H9 (cell line): Measurements from ENCODE around the gene CFAP77. TPM values are rescaled to one million over a fixed set of nuclear protein-coding genes. Genes with fewer than 3 reads are reported as not detected.

Source experiments
- DNase-seq: peaks from one replicate; pipeline ENCODE4 v3.0.0-alpha.2; 2017
- H2AFZ ChIP-seq: one replicate; pipeline ENCODE4 v1.6.1; 2013; ENCODE audit warnings: mild to moderate bottlenecking, low read length, control low read depth, moderate library complexity
- H2AK5ac ChIP-seq: 2 replicates; pipeline ENCODE4 v1.6.1; 2013; ENCODE audit warnings: low read length, control low read depth, mixed read lengths; ENCODE audit not compliant: insufficient read length
- H2BK120ac ChIP-seq: one replicate; pipeline ENCODE4 v1.6.1; 2013; ENCODE audit warnings: low read depth, mild to moderate bottlenecking, low read length, control low read depth, inconsistent platforms; ENCODE audit not compliant: poor library complexity, severe bottlenecking
- H2BK12ac ChIP-seq: 2 replicates; pipeline ENCODE4 v1.6.1; 2013; ENCODE audit warnings: low read length, control low read depth, mixed read lengths, low read depth; ENCODE audit not compliant: insufficient read length
- H2BK15ac ChIP-seq: 2 replicates; pipeline ENCODE4 v1.6.1; 2013; ENCODE audit warnings: low read depth, low read length, control low read depth
- H2BK20ac ChIP-seq: one replicate; pipeline ENCODE4 v1.6.1; 2013; ENCODE audit warnings: low read depth, mild to moderate bottlenecking, low read length, control low read depth, inconsistent platforms; ENCODE audit not compliant: poor library complexity, severe bottlenecking
- H2BK5ac ChIP-seq: 2 replicates; pipeline ENCODE4 v1.6.1; 2013; ENCODE audit warnings: low read length, control low read depth, mixed read lengths; ENCODE audit not compliant: insufficient read length
- H3K14ac ChIP-seq: 2 replicates; pipeline ENCODE4 v1.6.1; 2013; ENCODE audit warnings: low read length, control low read depth; ENCODE audit not compliant: insufficient read depth
- H3K18ac ChIP-seq: 2 replicates; pipeline ENCODE4 v1.6.1; 2013; ENCODE audit warnings: low read depth, mild to moderate bottlenecking, mixed read lengths, low read length, control low read depth; ENCODE audit not compliant: insufficient read length
- H3K23ac ChIP-seq: 2 replicates; pipeline ENCODE4 v1.6.1; 2013; ENCODE audit warnings: low read length, control low read depth, mixed read lengths, low read depth; ENCODE audit not compliant: insufficient read length
- H3K23me2 ChIP-seq: 2 replicates; pipeline ENCODE4 v1.6.1; 2013; ENCODE audit warnings: low read depth, mild to moderate bottlenecking, mixed read lengths, low read length, control low read depth; ENCODE audit not compliant: insufficient read length, poor library complexity, severe bottlenecking
- H3K27ac ChIP-seq: 2 replicates; pipeline ENCODE4 v1.5.1; 2013; ENCODE audit warnings: low read length, control low read depth, mixed read lengths, low read depth; ENCODE audit not compliant: insufficient read length
- H3K27me3 ChIP-seq: 2 replicates; pipeline ENCODE4 v1.6.1; 2013; ENCODE audit warnings: low read length, control low read depth, inconsistent platforms; ENCODE audit not compliant: insufficient read depth
- H3K4ac ChIP-seq: 2 replicates; pipeline ENCODE4 v1.6.1; 2013; ENCODE audit warnings: low read depth, mild to moderate bottlenecking, control low read depth, inconsistent platforms, low read length, moderate library complexity
- H3K4me1 ChIP-seq: 2 replicates; pipeline ENCODE4 v1.6.1; 2013; ENCODE audit warnings: low read length, control low read depth, inconsistent platforms; ENCODE audit not compliant: insufficient read depth
- H3K4me2 ChIP-seq: 2 replicates; pipeline ENCODE4 v1.6.1; 2013; ENCODE audit warnings: low read length, control low read depth, mixed read lengths; ENCODE audit not compliant: insufficient read length, insufficient read depth
- H3K56ac ChIP-seq: 2 replicates; pipeline ENCODE4 v1.6.1; 2013; ENCODE audit warnings: low read depth, mild to moderate bottlenecking, mixed read lengths, low read length, control low read depth; ENCODE audit not compliant: insufficient read length
- H3K79me1 ChIP-seq: 2 replicates; pipeline ENCODE4 v1.6.1; 2013; ENCODE audit warnings: low read depth, mild to moderate bottlenecking, moderate library complexity, low read length, control low read depth, inconsistent platforms; ENCODE audit not compliant: insufficient read depth, poor library complexity, severe bottlenecking
- H3K79me2 ChIP-seq: 2 replicates; pipeline ENCODE4 v1.6.1; 2013; ENCODE audit warnings: low read length, control low read depth, inconsistent platforms; ENCODE audit not compliant: insufficient read depth
- H3K9ac ChIP-seq: 2 replicates; pipeline ENCODE4 v1.6.1; 2013; ENCODE audit warnings: low read length, control low read depth, mixed read lengths; ENCODE audit not compliant: insufficient read length; ENCODE audit errors: extremely low read depth
- H3K9me3 ChIP-seq: one replicate; pipeline ENCODE4 v1.6.1; 2013; ENCODE audit warnings: low read depth, low read length, inconsistent platforms; ENCODE audit not compliant: control insufficient read depth
- H3T11ph ChIP-seq: one replicate; pipeline ENCODE4 v1.6.1; 2013; ENCODE audit warnings: mild to moderate bottlenecking, low read length, control low read depth, inconsistent platforms
- H4K20me1 ChIP-seq: one replicate; pipeline ENCODE4 v1.6.1; 2013; ENCODE audit not compliant: control insufficient read depth, insufficient read length, insufficient read depth
- H4K5ac ChIP-seq: 2 replicates; pipeline ENCODE4 v1.6.1; 2013; ENCODE audit warnings: low read depth, mild to moderate bottlenecking, mixed read lengths, low read length, control low read depth; ENCODE audit not compliant: insufficient read length
- H4K8ac ChIP-seq: replicated peaks from 2 replicates; pipeline ENCODE4 v1.6.1; 2013; ENCODE audit warnings: low read length, control low read depth, mixed read lengths, low read depth; ENCODE audit not compliant: insufficient read length
- H4K91ac ChIP-seq: 2 replicates; pipeline ENCODE4 v1.6.1; 2013; ENCODE audit warnings: low read depth, mild to moderate bottlenecking, moderate library complexity, mixed read lengths, low read length, control low read depth; ENCODE audit not compliant: insufficient read length
- H3K27ac Mint-ChIP-seq, 3 experiments: 2 replicates in 2 of 3; 3 replicates in 1 of 3; pipeline ENCODE4 v1.8.0; 2020 to 2021; ENCODE audit warnings: mixed read lengths in 3 of 3, mild to moderate bottlenecking in 1 of 3, moderate library complexity in 1 of 3
- H3K27me3 Mint-ChIP-seq: 2 replicates; pipeline ENCODE4 v1.8.0; 2021; ENCODE audit warnings: low read depth, mild to moderate bottlenecking, moderate library complexity, mixed read lengths
- H3K36me3 Mint-ChIP-seq, 3 experiments: 2 replicates in 2 of 3; 3 replicates in 1 of 3; pipeline ENCODE4 v1.8.0; 2020 to 2021; ENCODE audit warnings: low read depth in 3 of 3, mixed read lengths in 3 of 3; ENCODE audit not compliant: insufficient read depth in 1 of 3
- H3K4me1 Mint-ChIP-seq, 2 experiments: 2 replicates each; pipeline ENCODE4 v1.8.0; 2020; ENCODE audit warnings: mixed read lengths in 2 of 2
- H3K4me3 Mint-ChIP-seq, 2 experiments: 2 replicates in 1 of 2; 3 replicates in 1 of 2; pipeline ENCODE4 v1.8.0; 2020 to 2021; ENCODE audit warnings: mild to moderate bottlenecking in 2 of 2, mixed read lengths in 2 of 2, moderate library complexity in 1 of 2
- H3K9me3 Mint-ChIP-seq, 2 experiments: 2 replicates in 1 of 2; 3 replicates in 1 of 2; pipeline ENCODE4 v1.8.0; 2020; ENCODE audit warnings: mild to moderate bottlenecking in 2 of 2, mixed read lengths in 2 of 2, moderate library complexity in 1 of 2
- whole genome bisulfite sequencing: extraction: QIAGEN DNeasy Blood & Tissue Kit; methylation state at CpG from one replicate; pipeline ENCODE4 v1.1.7; 2013; ENCODE audit warnings: missing lambda C conversion rate, low lambda C conversion rate, mixed read lengths; ENCODE audit not compliant: insufficient read length; ENCODE audit errors: extremely low coverage; 5-methylcytosine and 5-hydroxymethylcytosine counted together
- total RNA-seq: library from RNA; stranded (reverse); gene quantifications from 2 replicates; pipeline ENCODE4 v1.2.1, GENCODE V29; 2021
- TF ChIP-seq, protein P1 (sequence below): fragments of 200-600 bp; sonication (generic); conservative IDR thresholded peaks from 3 replicates; pipeline ENCODE4 v1.8.0; 2021; ENCODE audit warnings: antibody characterized with exemption, mild to moderate bottlenecking

The CFAP77 gene
- total RNA-seq, 1 experiment from 2014 or later: 0.72 TPM

DNA sequence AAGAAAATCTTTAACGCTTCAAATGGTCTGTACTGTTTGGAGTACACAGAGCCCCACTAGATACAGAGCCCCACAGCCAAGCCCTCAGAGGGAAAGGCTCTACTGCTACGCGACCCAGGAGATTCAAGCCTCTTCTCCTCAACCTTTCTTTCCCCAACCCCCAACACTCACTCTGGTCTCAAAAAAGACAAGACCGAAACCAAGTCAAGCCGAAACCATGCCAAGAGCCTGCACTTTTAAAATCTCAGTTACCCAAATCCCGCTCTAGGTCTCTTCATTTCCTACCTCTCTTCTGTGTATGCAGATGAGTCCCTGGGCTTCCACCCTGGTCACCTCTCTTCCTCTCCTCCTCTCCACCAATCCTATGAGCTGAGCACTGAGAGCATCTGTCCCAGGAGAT, 204.3 kb downstream of the CFAP77 start:
- Mint-ChIP-seq H3K27ac (peak overlapping the region; percentile 12 to 25 (median 15); a peak in 3 of 7 replicates), H3K36me3 (peaks cover 28 to 84% (median 50%) of the 10 kb centered on the region in 3 experiments), H3K27me3 (no peaks in the 10 kb centered on the region; the same call in 1 of the 2 replicates), H3K4me1 (peaks cover 26 to 37% of the 10 kb centered on the region in 2 experiments), H3K9me3 (no peaks in the 10 kb centered on the region), H3K4me3 (no peak overlapping the region)
- H2BK12ac ChIP-seq: no peak overlapping the region
- no peak overlapping the region for H2BK120ac ChIP-seq
- no peaks in the 10 kb centered on the region for H3K4me1 ChIP-seq
- H3K27me3 ChIP-seq: no peaks in the 10 kb centered on the region
- H3K56ac ChIP-seq: no peak overlapping the region
- H4K5ac ChIP-seq: no peak overlapping the region
- no peaks in the 10 kb centered on the region for H3K23me2 ChIP-seq
- no peak overlapping the region for H3K27ac ChIP-seq
- no peak overlapping the region for H3K9ac ChIP-seq
- H2AFZ ChIP-seq: no peak overlapping the region
- H3K4me2 ChIP-seq: no peak overlapping the region
- no peak overlapping the region for H4K8ac ChIP-seq
- no peak overlapping the region for H2BK15ac ChIP-seq
- no peak overlapping the region for H3K18ac ChIP-seq
- TF ChIP-seq, protein P1, sequence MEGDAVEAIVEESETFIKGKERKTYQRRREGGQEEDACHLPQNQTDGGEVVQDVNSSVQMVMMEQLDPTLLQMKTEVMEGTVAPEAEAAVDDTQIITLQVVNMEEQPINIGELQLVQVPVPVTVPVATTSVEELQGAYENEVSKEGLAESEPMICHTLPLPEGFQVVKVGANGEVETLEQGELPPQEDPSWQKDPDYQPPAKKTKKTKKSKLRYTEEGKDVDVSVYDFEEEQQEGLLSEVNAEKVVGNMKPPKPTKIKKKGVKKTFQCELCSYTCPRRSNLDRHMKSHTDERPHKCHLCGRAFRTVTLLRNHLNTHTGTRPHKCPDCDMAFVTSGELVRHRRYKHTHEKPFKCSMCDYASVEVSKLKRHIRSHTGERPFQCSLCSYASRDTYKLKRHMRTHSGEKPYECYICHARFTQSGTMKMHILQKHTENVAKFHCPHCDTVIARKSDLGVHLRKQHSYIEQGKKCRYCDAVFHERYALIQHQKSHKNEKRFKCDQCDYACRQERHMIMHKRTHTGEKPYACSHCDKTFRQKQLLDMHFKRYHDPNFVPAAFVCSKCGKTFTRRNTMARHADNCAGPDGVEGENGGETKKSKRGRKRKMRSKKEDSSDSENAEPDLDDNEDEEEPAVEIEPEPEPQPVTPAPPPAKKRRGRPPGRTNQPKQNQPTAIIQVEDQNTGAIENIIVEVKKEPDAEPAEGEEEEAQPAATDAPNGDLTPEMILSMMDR: no peak
- H2BK5ac ChIP-seq: no peak overlapping the region
- H3K79me1 ChIP-seq: no peaks in the 10 kb centered on the region
- H3T11ph ChIP-seq: no peak overlapping the region
- no peak overlapping the region for H2AK5ac ChIP-seq
- H3K79me2 ChIP-seq: no peaks in the 10 kb centered on the region
- no peaks in the 10 kb centered on the region for H3K9me3 ChIP-seq
- H4K91ac ChIP-seq: no peak overlapping the region
- no peak for DNase-seq
- no peak overlapping the region for H3K23ac ChIP-seq
- no peak overlapping the region for H3K4ac ChIP-seq
- H4K20me1 ChIP-seq: no peaks in the 10 kb centered on the region
- WGBS: no CpG with 5 or more reads among the region's 6 CpGs
- no peak overlapping the region for H2BK20ac ChIP-seq
- no peak overlapping the region for H3K14ac ChIP-seq
